T1000 (cell line): Measurements from ENCODE around the gene ARFGAP1.

ENCODE experiments used
- DNase-seq: peaks from one replicate; lab custom pipeline; 2025; ENCODE audit warnings: mixed read lengths; lab: John Stamatoyannopoulos, UW

ARFGAP1 gene

DNA sequence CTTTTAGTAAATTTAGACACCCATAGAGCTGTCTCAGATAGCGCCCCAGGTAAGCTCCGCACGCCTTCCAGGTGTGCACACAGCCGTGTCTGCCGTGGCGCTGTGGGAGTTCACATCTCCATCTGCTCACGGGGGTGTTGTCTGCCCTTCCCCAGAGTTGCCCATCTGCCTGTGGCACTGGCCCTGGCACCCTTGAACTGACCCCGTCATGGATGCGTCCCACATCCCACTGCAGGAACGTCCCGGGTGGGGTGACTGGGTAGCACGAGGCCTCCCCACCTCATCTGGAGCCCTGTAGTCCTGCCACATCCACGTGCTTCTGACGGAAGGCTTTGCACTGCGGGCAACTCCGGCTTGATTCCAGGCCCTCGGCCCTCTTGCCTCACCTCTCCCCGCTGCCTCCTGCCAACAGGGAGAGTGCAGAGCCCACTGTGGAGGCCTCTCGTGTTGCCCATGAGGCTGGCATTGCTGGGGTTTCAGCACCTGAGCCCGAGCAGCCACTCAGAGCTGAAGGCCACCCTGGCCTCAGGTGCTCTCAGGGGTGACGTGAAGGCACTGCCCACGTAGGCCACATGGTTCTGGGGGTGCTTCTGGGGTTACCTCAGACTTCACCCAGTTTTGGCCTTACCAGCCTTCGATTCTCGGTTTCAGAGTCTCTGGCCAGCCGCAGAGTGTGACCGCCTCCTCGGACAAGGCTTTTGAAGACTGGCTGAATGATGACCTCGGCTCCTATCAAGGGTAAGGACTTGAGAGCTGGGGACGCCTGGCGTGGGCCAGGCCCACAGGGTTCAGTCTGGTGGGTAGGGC, 5.1 kb downstream of the ARFGAP1 start:
- DNase-seq: no peak

- DNase-seq: no peak
Measured at GRCh38 chr20:63278661-63279060, 6.0 kb downstream of the ARFGAP1 start.

- no peak for DNase-seq
Measured at GRCh38 chr20:63279931-63280330, 7.3 kb downstream of the ARFGAP1 start.

- DNase-seq: no peak
Measured at GRCh38 chr20:63280371-63280770, 7.8 kb downstream of the ARFGAP1 start.

DNA sequence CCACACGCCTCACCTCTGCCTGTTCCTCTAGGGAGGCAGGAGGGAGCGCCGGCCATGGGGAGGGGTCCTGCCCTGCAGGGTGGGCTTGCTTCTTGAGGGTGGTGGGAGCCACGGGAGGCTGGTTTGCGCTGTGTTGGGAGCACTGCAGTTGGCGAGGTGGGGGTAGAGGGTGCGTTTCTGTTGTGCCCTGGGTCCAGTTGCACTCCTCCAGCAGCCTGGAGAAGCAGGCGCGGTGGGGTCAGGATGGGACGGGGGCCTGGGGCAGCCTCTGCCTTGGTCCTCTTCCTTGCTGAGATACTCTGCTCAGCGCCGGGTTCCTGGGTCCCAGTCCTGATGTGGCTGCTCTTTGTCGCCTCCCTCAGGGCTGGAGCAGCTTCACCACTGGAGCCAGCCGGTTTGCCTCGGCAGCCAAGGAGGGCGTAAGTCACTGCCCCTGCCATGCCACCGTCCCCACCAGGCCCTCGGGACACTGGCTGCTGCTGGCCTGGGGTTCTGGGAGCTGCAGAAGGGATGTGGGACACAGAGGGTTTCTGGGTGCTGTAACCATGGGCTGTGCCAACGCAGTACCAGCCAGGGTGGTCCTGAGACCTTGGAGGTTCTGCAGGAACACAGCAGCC, 8.4 kb downstream of the ARFGAP1 start:
- DNase-seq: no peak

DNA sequence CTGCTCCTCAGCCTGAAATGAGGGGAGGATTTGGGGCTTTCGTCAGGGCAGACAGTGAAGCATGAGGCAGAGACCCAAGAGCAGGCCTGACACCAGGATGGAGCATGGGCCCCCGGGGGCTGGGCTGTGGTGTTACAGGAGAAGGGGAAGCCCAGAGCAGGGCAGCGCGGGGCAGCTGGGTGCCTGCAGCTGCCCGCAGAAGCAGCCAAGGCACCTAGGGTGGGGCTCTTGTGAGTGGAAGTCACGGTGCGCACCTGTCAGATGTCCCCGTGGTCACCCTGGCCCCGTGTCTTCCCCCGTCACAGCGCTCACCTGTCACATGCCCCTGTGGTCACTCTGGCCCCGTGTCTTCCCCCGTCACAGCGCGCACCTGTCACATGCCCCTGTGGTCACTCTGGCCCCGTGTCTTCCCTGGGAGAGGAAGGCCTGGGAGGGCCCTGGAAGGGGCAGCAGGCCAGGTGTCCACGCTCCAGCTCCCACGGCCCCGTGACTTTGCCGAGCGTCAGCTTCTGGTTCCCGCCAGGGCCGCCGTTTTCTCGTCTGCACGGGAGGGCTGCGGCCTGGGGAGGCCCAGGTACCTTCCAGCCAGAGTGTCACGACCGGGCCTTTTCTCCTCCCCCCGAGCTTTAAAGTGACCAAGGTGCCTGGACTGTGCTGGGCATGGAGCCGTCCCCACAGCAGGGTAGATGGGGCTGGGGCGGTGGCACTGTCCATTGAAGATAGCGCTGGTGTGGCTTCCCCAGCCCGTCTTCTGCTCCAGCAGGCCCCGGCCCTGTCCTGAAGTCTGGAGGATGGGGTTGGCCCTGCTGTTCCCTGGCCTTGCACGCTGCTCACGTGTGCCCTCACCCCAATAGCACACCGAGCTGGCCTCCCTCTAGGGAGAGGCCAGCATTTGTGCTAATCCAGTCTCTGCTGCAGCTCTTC, 9.4 kb downstream of the ARFGAP1 start:
- no peak for DNase-seq

DNA sequence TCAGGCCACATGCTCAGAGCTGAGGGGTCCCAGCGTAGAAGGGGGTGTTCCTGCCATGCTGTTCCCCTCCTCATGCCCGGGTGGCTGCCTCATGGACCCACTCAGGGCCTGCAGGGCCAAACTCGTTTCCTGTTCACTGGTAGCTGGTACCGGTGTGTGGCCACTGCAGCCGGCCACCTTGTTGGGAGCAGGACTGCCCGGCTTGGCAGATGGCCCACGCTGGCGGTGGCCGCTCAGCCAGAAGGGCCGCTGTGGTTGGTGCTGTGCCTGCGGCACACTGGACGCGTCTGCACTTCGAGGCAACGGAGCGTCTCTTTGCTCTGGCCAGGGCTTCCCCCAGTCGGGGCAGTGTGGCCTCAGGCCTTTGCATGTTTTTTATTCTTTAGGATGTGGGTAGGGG, 10.3 kb downstream of the ARFGAP1 start:
- no peak for DNase-seq

DNA sequence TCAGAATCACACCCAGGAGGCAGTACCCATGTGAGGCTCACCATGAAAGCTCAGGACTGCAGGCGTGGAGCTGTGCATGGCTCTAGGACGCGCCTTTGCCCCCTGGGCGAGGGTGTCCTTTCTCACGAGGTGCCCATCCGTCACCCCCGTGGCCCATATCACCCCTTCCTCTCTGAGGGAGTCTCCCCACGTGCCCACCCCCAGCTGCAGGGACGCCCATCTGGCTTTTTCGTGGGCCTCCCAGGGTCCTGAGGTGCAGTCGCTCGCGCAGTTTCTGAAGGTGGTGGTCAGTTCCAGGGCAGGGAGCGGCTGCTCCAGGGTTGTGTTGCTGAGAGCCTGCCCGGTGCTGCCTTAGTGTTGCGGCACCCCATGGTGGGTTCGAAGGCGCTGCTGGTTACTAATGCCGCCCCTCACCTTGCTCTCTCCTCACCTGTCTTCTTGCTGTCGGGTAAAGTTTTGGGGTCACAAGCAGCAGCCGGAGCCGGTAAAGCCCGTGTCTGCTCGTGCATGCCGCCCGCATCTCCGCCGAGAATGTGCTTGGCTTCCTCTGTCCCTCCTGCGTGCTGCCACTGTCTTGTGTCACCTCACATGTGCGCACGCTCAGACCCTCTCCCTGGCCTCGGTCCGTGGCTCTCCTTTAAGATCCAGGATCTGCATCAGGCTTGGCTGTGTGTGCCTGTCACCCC, 10.9 kb downstream of the ARFGAP1 start:
- no peak for DNase-seq

GRCh38 chr20:63284083-63284440, 11.4 kb downstream of the ARFGAP1 start:
- no peak for DNase-seq

- no peak for DNase-seq
Measured at GRCh38 chr20:63284544-63284949, 11.9 kb downstream of the ARFGAP1 start.

GRCh38 chr20:63284981-63285524, 12.4 kb downstream of the ARFGAP1 start:
- DNase-seq: no peak

GRCh38 chr20:63285636-63286615, 13.3 kb downstream of the ARFGAP1 start:
- DNase-seq: no peak

DNA sequence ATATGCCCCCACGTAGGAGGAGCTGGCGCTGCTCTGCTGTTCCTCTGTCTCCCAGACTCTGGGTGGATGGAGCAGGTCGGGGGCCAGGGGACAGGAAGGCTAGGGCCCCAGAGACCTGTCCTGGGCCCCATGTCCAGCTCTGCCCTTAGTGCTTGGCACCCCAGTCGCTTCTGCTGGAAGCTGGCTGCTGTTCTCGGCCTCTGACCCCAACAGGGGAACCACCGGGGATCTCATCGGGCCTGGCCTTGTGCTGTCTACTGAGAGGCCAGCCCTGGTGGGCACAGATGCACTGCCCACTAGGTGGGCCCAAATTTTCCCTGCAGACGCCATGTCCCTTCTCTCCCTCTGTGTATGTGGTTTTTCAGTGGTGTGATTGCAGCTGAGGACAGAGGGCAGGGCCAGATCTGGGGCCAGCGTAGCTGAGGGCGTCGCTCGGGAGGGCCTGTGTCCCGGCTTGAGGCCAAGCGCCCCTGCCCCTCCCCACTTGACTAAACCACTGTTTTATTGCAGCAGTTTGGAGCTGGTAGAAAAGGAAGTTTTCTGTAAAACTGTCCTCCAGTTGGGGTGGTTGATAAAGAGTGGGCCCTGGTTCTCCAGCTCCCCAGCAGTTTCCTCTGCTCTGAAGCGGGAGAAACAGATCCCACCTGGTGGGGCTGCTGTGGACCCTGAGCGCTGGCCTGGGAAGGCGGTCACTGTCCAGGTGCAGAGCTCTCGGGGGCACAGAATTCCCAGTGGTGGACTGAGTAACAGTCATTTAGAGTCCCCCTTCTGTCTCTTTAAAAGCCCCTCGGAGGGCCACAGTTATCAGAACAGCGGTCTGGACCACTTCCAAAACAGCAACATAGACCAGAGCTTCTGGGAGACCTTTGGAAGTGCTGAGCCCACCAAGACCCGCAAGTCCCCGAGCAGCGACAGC, 14.4 kb downstream of the ARFGAP1 start:
- no peak for DNase-seq

DNA sequence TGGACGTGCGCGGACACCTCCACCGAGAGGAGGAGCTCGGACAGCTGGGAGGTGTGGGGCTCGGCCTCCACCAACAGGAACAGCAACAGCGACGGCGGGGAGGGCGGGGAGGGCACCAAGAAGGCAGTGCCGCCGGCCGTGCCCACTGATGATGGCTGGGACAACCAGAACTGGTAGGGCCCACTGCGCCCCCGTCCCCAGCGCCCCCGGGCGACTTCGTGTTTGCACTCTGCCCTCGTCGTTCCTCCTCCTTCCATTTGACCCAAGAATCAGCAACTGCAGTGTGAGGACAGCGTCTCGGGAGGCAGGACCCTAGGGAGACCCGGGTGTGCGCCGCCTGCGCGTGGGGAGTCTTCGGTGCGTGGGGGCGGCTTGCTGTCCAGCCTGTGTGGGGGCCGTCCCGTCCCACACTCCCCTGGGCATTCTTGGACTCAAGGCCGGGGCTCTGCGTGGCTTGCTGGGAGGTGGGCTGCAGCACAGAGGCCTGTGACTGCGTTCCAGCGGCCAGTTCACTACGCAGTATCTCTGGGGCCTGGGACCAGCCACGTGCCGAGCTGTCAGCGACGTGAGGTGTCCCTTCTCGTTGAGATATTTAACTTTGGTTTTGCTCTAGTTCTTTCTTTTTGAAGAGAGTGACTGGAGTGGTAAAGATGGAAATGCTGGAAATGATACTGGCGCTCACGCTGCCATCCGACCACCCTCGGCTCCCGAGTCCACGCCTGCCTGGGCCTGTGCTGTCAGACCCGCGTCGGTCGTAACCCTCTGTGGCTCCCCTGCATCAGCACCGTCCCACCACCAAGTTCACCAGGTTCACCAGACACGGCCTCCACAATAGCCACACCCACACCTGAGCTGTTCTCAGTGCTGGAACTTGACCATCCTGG, 15.3 kb downstream of the ARFGAP1 start:
- DNase-seq: no peak

DNA sequence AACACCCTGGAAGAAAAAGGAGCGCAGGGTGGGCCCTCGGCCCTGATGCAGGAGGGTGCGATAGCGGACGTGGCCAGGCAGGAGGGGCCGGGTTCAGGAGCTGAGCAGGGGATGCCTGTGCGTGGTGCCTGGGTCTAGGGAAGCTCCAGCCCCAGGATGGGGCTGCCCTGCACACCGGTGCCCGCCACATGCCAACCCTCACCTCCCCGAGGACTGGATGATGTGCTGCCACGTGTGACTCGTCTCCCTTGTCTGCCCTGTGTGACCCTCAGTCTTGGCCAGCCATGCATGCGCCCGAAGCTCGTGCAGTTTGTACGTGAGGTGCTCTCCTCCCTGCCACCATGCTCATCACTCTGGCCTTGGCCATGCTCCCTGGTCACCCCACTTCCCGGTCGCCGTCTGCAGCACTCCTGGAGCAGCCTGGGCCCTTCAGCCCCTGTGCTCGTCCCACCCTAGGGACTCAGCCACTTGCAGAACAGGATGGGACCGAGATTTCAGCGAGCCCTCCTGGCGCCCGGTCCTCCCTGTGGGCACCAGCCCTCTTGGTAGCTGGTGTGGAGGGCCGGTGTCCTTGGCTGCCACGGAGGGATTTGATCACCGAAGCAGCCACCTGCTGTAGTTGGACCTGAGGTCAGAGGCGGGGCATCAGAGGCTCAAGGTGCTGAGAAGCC, 16.1 kb downstream of the ARFGAP1 start:
- no peak for DNase-seq

DNA sequence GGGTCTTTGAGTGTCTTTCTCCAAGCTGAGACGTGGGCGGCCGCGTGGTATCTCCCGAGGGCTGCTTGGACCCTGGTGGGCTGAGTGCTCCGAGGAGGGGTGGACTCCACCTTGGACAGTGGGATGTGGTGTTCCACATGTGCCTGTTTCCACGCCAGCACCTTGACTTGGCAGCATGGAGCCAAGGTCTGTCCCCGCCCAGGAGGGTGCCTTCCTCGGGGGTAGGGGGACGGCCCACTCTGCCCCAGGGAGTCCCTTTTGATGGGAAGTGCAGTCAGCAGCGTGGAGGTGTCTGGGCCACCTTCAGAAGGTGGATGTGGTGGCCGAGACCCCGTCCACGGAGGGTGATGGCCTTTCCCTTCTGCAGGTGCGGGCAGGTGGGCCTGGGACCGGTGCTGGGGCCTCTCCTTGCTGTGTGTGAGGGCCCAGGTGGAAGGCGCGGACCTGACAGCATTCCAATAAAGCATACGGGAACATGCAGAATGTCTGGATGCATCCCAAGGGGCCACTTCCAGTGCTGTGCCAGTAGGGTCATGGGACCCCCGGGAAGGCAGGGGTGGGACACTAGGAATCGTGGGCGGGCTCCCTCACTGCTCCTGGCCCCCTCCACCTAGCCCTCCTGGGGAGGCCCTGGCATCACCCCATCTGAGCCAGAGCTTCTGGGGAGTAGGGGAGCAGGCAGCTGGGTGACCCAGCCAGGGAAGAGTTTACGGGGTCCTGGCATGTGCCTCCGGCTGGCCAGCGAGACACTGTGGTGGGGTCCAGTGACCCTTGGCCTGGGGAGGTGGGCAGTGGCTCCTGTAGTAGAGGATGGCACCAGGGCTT, 16.9 kb downstream of the ARFGAP1 start:
- no peak for DNase-seq

- no peak for DNase-seq
Measured at GRCh38 chr20:63290136-63290676, 17.6 kb downstream of the ARFGAP1 start.
